ENCODE measurements around the gene MB21D2.

Gene MB21D2

GRCh38 chr3:192747746-192748145 lies 169.9 kb downstream of the MB21D2 start:
- TF ChIP-seq REST (IDR thresholded peaks at IDR 0.05; ENCODE audit: low read depth) (no peak), USF1 (IDR thresholded peaks at IDR 0.05) (no peak), TAF1 (IDR thresholded peaks at IDR 0.05; ENCODE audit: low read depth) (no peak), TEAD4 (IDR thresholded peaks at IDR 0.05) (no peak), EP300 (IDR thresholded peaks at IDR 0.05; ENCODE audit: borderline replicate concordance) (no peak), NFIC (IDR thresholded peaks at IDR 0.05) (no peak), EGR1 (IDR thresholded peaks at IDR 0.05) (no peak), TCF12 (IDR thresholded peaks at IDR 0.05; ENCODE audit: low read depth) (no peak), ZBTB7A (IDR thresholded peaks at IDR 0.05; ENCODE audit: low read depth) (no peak), MAX (IDR thresholded peaks at IDR 0.05) (no peak), RAD21 (IDR thresholded peaks at IDR 0.05; ENCODE audit: low read depth) (no peak), CREB1 (IDR thresholded peaks at IDR 0.05; ENCODE audit: low read depth) (no peak)

GRCh38 chr3:192747145-192747544 lies 170.5 kb downstream of the MB21D2 start:
- TF ChIP-seq EGR1 (IDR thresholded peaks at IDR 0.05): no peak
- TF ChIP-seq REST (IDR thresholded peaks at IDR 0.05; ENCODE audit: low read depth): no peak
- no peak for TF ChIP-seq TCF12 (IDR thresholded peaks at IDR 0.05; ENCODE audit: low read depth)
- no peak for TF ChIP-seq ZBTB7A (IDR thresholded peaks at IDR 0.05; ENCODE audit: low read depth)
- TF ChIP-seq TAF1 (IDR thresholded peaks at IDR 0.05; ENCODE audit: low read depth): no peak
- TF ChIP-seq YY1 (IDR thresholded peaks at IDR 0.05; ENCODE audit: low read depth): no peak
- no peak for TF ChIP-seq RAD21 (IDR thresholded peaks at IDR 0.05; ENCODE audit: low read depth)
- no peak for TF ChIP-seq CREB1 (IDR thresholded peaks at IDR 0.05; ENCODE audit: low read depth)
- TF ChIP-seq NFIC (IDR thresholded peaks at IDR 0.05): no peak
- no peak for TF ChIP-seq TEAD4 (IDR thresholded peaks at IDR 0.05)
- no peak for TF ChIP-seq EP300 (IDR thresholded peaks at IDR 0.05; ENCODE audit: borderline replicate concordance)
- no peak for TF ChIP-seq FOXM1 (IDR thresholded peaks at IDR 0.05; ENCODE audit: borderline replicate concordance, low read depth)
